Measurements from ENCODE around the gene TSPAN9.

DNA sequence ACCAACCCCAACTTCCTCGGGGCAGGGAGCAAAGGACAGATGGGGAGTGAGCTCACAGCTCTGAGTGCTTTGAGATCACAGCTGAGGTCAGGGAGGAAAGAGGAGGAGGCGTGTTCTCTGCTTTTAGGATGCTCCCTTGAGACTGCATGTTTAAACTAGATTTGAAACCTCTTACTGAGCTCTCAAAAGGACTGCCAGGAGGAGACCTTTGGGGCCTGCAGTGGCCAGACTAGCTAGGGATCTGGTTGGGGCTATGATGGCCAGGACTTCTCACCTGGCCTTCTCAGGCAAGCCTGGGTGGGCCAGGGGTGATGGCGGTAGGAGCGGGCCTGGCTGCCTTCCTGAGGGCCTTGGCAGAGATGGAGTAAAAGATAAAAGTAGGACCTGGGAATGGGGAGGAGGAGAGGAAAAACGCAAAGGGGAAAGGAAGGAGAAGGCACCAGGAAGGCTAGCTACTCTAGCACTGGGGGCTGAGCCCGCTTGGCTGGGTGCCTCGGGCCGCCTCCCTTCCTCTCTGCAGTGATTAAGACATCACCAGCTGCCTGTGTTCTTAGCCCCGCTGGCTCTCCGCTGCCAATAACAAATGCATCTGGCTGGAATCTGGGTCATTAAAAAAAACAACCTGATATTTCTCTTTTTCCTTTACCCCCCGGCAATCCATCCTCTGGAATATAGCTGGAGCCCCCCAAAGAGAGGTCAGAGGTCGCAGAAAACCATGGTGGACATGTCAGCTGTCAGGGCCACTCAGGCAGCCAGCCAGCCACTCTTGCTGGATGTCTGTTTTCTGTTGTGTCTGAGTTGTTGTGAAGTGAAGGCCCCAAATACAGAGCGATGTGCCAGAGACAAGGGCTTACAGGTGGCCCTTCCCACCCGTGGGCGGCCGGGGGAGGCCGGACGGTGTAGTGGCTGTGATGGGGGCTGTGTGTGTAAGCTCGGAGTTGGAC, 141.3 kb downstream of the TSPAN9 start:
- no peak for TF ChIP-seq CTCF (IDR thresholded peaks at IDR 0.05 in 2 of 3, conservative IDR thresholded peaks at IDR 0.05 in 1 of 3; ENCODE audit: control insufficient read depth in 2 of 3, extremely low read depth in 1 of 3, insufficient read depth in 1 of 3, low read depth in 3 of 3, low read length in 3 of 3)
- no peak for TF ChIP-seq RAD21 (IDR thresholded peaks at IDR 0.05; ENCODE audit: insufficient read depth, low read depth, low read length)
- no peak for TF ChIP-seq KDM1A (IDR thresholded peaks at IDR 0.05; ENCODE audit: borderline replicate concordance)
- no peak for TF ChIP-seq EP300 (IDR thresholded peaks at IDR 0.05; ENCODE audit: borderline replicate concordance in 1 of 2, control insufficient read depth in 1 of 2, low read depth in 2 of 2, low read length in 2 of 2)
- TF ChIP-seq POLR2A (IDR thresholded peaks at IDR 0.05; ENCODE audit: low read depth, low read length) = no peak
